Measurements from ENCODE around the gene PGM2L1.

The PGM2L1 gene

GRCh38 chr11:74398244-74399159, at the start of gene PGM2L1:
PGM2L1 (minus strand) TSS chr11:74398433; CDS start chr11:74398161, 272 bp downstream.
- peak; percentile 98 for DNase-seq (ENCODE audit: low read depth, low spot score)

DNA sequence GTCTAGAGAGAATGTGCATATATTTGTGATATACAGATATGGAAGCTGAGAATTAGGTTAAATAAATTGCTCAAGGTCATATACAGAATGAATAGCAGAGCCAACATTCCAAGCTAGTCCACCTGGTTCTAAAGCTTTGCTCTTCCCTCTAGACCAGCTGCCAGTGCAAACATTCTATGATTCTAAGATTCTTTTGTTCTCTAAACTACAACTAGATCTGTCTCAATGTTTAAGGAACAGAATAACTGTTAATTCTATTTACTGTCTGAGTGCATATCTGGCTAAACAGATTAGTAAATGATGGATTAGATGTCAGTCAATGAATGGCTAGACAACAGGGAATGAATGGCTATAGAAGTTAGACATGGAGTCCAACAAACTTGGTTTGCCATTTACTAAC, 49.5 kb upstream of the PGM2L1 start:
- DNase-seq (ENCODE audit: low read depth, low spot score) = no peak

DNA sequence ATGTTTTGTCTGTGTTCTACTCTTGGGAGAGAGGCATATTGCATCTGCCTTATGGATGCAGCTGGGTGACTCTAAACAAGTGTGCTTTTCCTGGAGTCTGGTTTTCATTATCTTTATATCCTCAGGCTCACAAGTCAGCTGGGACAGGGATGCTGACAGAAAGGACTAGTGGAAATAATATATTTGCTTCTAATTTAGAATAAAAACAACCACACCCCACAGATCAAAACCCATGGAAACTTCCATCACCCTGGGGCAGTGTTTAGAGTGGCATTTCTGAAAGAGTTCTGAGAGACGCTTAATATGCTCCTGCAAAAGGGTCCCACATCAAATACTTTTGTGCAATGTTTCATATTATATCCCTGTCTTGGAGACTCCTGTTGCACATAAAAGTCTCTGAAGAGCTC, 48.3 kb upstream of the PGM2L1 start:
- no peak for DNase-seq (ENCODE audit: low read depth, low spot score)

GRCh38 chr11:74444173-74444826, 46.1 kb upstream of the PGM2L1 start:
- DNase-seq (ENCODE audit: low read depth, low spot score) = no peak

DNA sequence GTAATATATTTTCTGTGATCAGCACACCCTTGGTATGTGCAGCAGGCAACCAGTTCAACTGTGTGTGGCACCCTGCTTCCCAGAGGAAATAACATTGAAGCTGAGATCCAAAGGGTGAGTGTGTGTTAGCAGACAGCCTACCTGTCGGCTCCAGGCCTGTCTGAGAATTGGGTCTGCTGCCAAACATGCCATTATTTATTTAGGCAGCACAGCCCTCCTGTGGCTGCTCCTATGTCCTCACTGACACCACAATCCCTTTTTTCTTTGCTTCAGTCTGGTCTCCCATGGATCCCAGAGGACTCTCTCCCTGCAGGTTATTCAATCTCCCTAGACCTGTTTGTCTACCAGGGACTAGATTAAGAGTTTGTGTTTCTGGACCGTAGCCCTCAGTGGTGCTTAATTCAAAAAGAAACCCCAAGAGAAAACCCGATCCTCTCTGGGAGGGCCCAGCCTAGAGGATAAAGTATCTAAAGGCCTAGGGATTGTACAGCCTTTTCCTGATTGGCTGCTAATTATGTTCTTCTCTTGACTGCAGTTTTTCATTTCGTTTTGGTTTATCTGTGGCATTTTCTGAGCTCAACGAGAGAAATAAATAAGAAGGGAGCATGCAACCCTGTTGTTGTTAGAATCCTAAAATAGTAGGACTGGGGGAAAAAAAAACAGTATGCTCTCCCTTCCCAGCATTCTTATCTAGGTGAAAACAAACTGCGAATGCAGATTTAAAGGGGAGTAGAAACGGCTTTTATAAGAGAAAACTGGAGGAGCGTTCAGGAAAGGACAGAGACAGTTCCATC, 45.0 kb upstream of the PGM2L1 start:
- peak; percentile 75 for DNase-seq (ENCODE audit: low read depth, low spot score)

DNA sequence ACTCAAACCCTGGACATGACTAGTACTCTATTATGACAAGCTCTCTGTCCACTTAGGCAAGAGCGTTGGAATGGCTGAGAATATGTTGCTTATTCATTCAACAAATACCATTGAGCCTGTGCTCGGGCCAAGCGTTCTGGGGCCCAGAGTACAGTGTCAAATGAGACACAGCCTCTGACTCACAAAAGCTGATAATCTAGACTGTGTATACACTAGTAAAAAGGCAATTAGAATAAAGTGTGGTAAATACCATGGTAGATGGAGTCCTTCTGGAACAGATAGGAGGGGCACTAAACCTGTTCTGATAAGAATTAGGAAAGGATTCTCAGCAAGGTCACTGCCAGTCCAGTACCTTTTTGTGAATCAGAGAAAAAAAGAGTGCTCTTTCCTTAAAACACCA, 44.4 kb upstream of the PGM2L1 start:
- peak; percentile 53 for DNase-seq (ENCODE audit: low read depth, low spot score)

GRCh38 chr11:74438681-74439080, 40.4 kb upstream of the PGM2L1 start:
- DNase-seq (ENCODE audit: low read depth, low spot score) = no peak

GRCh38 chr11:74437441-74438042, 39.3 kb upstream of the PGM2L1 start:
- peak; percentile 68 for DNase-seq (ENCODE audit: low read depth, low spot score)

DNA sequence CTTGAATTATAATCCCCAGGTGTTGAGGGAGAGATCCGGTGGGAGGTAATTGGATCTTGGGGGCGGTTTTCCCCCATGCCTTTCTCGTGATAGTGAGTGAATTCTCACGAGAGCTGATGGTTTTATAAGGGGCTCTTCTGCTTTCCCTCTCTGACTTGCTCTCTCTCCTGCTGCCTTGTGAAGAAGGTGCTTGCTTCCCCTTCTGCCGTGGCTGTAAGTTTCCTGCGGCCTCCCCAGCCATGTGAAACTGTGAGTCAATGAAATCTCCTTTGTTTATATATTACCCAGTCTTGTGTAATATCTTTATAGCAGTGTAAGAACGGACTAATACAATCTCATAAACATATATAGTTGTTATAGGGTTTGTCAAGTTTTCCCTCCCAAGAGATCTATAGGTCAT, 36.3 kb upstream of the PGM2L1 start:
- no peak for DNase-seq (ENCODE audit: low read depth, low spot score)

DNA sequence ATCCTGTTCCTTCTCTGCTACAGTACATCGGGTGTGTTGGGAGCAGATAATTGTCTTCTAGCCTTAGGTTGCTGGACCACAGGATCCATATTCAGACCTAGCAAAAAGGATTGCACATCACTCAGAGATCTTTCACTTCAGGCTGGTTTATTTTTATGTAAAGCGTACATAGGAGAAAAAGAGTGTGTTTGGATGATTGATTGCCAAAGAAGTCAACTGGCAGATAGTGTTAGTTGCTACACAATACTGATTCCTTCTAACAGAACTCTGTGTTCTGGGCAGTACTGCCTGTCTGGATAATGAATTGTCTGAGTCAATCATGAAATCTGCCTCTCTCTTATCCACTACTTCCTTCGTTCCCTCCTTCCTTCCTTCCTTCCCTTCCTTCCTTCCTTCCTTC, 31.0 kb upstream of the PGM2L1 start:
- DNase-seq (ENCODE audit: low read depth, low spot score) = no peak

- DNase-seq (ENCODE audit: low read depth, low spot score) = no peak
Measured at GRCh38 chr11:74427384-74427886, 29.2 kb upstream of the PGM2L1 start.

DNA sequence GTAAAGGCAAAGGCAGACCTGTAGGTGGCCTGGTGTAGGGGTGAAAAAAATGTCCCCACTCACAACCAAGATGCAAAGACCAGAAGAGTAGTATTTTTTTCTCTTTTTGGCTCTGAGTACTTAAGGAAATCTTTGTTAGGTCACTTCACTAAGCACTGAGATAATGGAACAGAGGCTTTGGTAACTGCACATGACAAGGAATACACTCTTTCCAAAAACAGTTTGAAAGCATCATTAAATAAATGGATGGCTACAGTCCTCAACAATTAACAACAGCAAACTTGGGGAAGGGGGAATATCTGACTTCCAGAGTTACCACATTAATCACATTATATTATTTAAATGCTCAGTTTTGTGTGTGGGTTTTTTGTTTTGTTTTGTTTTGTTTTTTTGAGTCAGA, 26.9 kb upstream of the PGM2L1 start:
- DNase-seq (ENCODE audit: low read depth, low spot score) = no peak

DNA sequence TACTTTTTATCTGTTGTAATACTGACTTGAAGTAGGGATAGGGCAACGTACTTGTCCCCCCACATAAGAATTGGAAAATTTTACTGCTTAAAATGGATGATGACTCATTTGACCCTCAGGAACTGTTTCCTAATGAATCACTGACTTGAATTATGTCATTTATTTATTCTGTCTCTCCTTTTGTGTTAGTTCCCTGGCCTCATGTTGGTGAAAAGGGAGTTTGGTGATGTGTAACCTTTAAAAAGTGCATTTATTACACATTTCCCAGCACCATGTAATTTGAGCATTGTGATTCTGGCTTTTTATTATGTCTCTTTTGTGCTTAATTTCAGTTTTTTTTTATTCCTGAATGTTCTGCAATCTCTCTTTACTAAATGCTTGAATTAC, 20.3 kb upstream of the PGM2L1 start:
- DNase-seq (ENCODE audit: low read depth, low spot score) = peak; percentile 77

DNA sequence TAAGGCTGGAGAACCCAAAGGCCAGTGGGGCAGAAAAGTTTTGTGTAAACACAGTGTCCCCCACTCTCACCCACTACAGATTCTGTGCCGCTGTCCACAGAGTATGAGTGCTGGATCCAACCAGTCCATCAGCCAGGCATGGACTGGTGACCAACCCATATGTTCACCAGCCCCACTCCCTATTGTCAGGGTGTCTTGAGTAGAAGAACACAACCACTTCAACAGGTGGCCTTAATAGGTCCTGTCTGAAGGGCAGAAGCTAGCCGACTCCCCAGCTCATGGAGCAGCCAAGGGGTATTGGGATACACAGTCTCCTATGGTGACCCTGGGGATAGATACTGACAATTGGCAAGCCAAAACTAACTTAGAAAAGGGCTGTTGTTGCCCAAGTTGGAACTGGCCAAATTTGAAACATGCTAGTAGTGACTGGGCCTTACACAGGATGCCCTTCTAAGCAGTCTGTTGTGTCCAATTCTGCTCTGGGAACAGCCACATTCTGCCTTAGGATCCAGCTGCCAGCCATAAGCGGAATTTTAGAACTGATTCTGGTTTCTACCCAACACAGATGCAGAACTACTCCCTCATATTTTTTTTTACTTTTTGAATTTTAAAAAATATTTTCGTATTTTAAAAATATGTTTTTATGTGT, 19.8 kb upstream of the PGM2L1 start:
- DNase-seq (ENCODE audit: low read depth, low spot score) = peak; percentile 65

GRCh38 chr11:74417379-74417804, 19.2 kb upstream of the PGM2L1 start:
- DNase-seq (ENCODE audit: low read depth, low spot score) = peak; percentile 73

DNA sequence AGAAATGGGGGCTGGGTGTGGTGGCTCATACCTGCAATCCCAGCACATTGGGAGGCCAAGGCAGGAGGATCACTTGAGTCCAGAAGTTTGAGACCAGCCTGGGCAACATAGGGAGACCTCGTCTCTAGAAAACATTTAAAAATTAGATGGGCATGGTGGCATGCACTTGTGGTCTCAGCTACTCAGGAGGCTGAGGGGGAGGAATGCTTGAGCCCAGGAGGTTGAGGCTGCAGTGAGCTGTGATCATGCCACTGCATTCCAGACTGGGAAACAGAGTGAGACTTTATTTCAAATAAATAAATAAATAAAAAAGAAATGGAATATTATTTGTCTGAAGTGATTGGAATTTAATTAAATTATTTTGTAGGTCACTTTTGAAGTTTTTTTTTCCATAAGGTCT, 18.7 kb upstream of the PGM2L1 start:
- DNase-seq (ENCODE audit: low read depth, low spot score) = peak; percentile 44

DNA sequence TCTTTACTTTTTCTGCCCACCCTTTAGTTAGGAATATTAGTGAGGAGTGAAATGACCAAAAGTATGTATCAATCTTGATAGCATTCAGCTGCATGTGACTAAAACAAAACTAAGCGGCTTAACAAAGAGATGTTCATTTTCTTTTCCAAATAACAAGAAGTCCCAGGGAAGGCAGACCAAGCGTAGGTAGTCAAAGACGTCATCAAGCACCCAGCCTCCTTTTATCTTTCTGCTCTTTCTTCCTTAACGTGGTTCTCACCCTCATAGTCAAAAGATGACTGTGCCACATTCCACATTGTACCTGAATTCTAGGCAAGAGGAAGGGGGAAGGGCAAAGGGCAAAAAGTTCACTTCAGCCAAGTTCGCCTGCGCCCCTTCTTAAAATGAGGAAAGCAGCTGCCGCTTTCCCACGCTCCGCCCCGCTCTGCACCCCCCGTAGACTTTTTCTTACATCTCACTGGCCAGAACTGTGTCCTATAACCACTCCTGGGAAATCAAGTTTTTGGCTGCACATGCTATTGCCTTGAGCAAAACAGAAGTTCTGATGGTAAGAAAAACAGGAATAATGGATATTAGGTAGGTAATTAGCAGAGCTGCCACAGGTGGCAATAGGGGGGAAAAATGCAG, 14.6 kb upstream of the PGM2L1 start:
- DNase-seq (ENCODE audit: low read depth, low spot score) = no peak

DNA sequence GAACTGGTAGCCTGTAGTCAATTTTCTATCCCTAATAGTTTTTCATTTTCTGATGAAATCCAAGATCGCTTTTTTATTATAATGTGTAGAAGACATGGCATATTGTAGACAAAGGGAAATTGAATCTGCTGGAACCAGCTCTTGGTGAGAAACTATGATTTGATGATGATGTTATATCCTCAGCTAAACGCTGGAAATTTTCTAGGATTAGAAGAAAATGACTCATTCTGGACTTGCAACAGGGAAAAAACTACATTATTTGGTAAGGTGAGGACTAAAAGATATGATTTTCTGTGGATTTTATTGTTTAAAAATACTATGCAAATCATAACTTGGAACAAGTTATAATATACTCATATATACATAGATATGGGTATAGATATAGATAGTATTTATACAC, 14.1 kb upstream of the PGM2L1 start:
- DNase-seq (ENCODE audit: low read depth, low spot score) = no peak

DNA sequence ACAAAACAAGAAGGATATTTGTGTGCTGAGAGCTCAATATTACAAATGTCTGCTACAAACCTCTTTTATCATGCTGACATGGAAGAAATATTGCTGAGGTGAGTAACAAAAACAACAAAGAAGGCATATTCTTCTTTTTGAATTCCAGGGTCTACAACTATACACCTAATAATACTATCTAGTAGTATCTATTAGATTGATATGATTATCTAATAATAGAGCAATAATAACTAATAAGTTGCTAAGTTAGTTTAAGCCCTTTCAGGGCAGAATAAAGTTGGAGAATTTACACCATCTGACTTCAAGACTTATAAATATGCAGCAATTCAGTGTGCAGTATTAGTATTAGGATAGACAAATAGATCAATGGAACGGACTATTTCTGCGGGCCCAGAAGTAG, 11.4 kb upstream of the PGM2L1 start:
- no peak for DNase-seq (ENCODE audit: low read depth, low spot score)

GRCh38 chr11:74403607-74404321, 5.5 kb upstream of the PGM2L1 start:
- no peak for DNase-seq (ENCODE audit: low read depth, low spot score)
